KMS-11 (cell line): ENCODE measurements around the gene XPC.

Source experiments
- H2AFZ ChIP-seq: fragments of 200-600 bp; sonication (generic); 2 replicates; pipeline ENCODE4 v1.6.1; 2016; ENCODE audit warnings: antibody characterized with exemption, mixed run types, low read depth
- H3K27ac ChIP-seq: fragments of 200-600 bp; sonication (generic); 2 replicates; pipeline ENCODE4 v1.6.1; 2016; ENCODE audit warnings: mild to moderate bottlenecking, mixed run types
- H3K27me3 ChIP-seq: fragments of 200-600 bp; sonication (generic); 2 replicates; pipeline ENCODE4 v1.6.1; 2017; ENCODE audit warnings: mild to moderate bottlenecking, low read depth, mixed run types, moderate library complexity; ENCODE audit not compliant: insufficient read depth
- H3K36me3 ChIP-seq: fragments of 200-600 bp; sonication (generic); 2 replicates; pipeline ENCODE4 v1.6.1; 2017; ENCODE audit warnings: mild to moderate bottlenecking, mixed run types; ENCODE audit not compliant: insufficient read depth
- H3K4me1 ChIP-seq: fragments of 200-600 bp; sonication (generic); 2 replicates; pipeline ENCODE4 v1.6.1; 2016; ENCODE audit warnings: mild to moderate bottlenecking, low read depth, mixed run types; ENCODE audit not compliant: poor library complexity, severe bottlenecking
- H3K4me2 ChIP-seq: fragments of 200-600 bp; sonication (generic); 2 replicates; pipeline ENCODE4 v1.7.0; 2016; ENCODE audit warnings: mild to moderate bottlenecking, mixed run types
- H3K4me3 ChIP-seq: fragments of 200-600 bp; sonication (generic); IDR thresholded peaks from 2 replicates; pipeline ENCODE4 v1.6.1; 2017; ENCODE audit warnings: low read depth, low read length, mixed read lengths; ENCODE audit not compliant: insufficient read depth
- H3K79me2 ChIP-seq: fragments of 200-600 bp; sonication (generic); 2 replicates; pipeline ENCODE4 v1.6.1; 2016; ENCODE audit warnings: low read depth, mixed run types; ENCODE audit not compliant: insufficient read depth
- H3K9ac ChIP-seq: fragments of 200-600 bp; sonication (generic); 2 replicates; pipeline ENCODE4 v1.6.1; 2016; ENCODE audit warnings: mild to moderate bottlenecking, mixed run types
- H4K20me1 ChIP-seq: fragments of 200-600 bp; sonication (generic); 2 replicates; pipeline ENCODE4 v1.6.1; 2016; ENCODE audit warnings: mild to moderate bottlenecking, mixed run types; ENCODE audit not compliant: insufficient read depth
- CTCF ChIP-seq: fragments of 200-600 bp; sonication (generic); conservative IDR thresholded peaks from 2 replicates; pipeline ENCODE4 v1.6.1; 2017; ENCODE audit warnings: low read depth, mild to moderate bottlenecking, antibody characterized with exemption, low read length, moderate library complexity, mixed read lengths

Gene XPC

DNA sequence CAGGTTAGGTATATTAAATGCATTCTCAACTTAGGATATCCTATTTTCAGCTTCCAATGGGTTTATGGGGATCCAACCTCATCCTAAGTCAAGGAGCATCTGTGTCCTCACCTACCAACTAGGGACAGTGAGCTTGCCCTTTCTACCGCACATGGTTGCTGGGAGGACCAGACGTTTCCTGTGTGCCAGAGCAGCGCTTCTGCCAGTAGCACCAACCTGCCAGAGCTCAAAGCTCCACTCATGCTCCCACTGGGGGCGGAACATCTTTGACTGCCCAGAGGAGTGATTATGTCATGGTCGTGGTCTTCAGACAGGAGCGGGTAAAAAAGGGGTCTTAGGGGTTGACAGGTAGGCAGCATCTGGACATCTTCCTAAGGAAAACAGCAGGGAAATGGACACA, 24.7 kb downstream of the XPC start:
- H3K27ac ChIP-seq: no peak overlapping the region
- H3K4me2 ChIP-seq: no peak overlapping the region
- H3K4me1 ChIP-seq: no peaks in the 10 kb centered on the region
- no peak for TF ChIP-seq CTCF
- H2AFZ ChIP-seq: no peak overlapping the region
- H3K27me3 ChIP-seq: no peaks in the 10 kb centered on the region
- no peaks in the 10 kb centered on the region for H3K36me3 ChIP-seq
- H3K4me3 ChIP-seq: no peak overlapping the region
- H3K9ac ChIP-seq: no peak overlapping the region
- no peaks in the 10 kb centered on the region for H3K79me2 ChIP-seq
- no peaks in the 10 kb centered on the region for H4K20me1 ChIP-seq

DNA sequence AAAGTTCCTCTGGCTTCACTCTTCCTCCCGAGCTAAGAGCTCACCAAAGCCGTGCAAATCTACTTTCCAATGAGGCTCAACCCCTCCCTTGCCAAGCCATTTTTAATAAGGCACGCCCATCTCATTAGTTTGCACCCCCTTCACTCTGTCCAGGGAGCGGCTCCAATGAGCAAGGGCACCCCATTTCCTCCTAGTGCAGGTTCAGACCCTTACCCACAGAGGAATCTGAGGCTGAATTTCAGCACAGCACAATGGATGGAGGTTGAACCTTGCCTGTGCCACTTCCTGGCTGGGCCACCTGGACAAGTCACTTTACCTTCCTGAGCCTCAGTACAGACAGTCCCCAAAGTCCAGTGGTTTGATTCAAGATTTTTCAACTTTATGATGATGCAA, 25.4 kb downstream of the XPC start:
- Histone ChIP-seq H3K36me3 (no peaks in the 10 kb centered on the region), H4K20me1 (no peaks in the 10 kb centered on the region), H3K79me2 (no peaks in the 10 kb centered on the region), H3K9ac (no peak overlapping the region), H2AFZ (no peak overlapping the region), H3K27me3 (no peaks in the 10 kb centered on the region), H3K4me3 (no peak overlapping the region), H3K4me2 (no peak overlapping the region), H3K4me1 (no peaks in the 10 kb centered on the region), H3K27ac (no peak overlapping the region)
- no peak for TF ChIP-seq CTCF

- H2AFZ ChIP-seq: no peak overlapping the region
- no peaks in the 10 kb centered on the region for H3K4me1 ChIP-seq
- H3K36me3 ChIP-seq: no peaks in the 10 kb centered on the region
- no peak overlapping the region for H3K4me2 ChIP-seq
- no peaks in the 10 kb centered on the region for H3K79me2 ChIP-seq
- no peak for TF ChIP-seq CTCF
- H3K9ac ChIP-seq: no peak overlapping the region
- no peak overlapping the region for H3K27ac ChIP-seq
- no peaks in the 10 kb centered on the region for H3K27me3 ChIP-seq
- no peak overlapping the region for H3K4me3 ChIP-seq
- H4K20me1 ChIP-seq: no peaks in the 10 kb centered on the region
These were observed 26.0 kb downstream of the XPC start for GRCh38 chr3:14152233-14152962.

- Histone ChIP-seq H3K36me3 (no peaks in the 10 kb centered on the region), H3K9ac (no peak overlapping the region), H3K4me3 (no peak overlapping the region), H3K79me2 (no peaks in the 10 kb centered on the region), H2AFZ (no peak overlapping the region), H3K4me1 (no peaks in the 10 kb centered on the region), H4K20me1 (no peaks in the 10 kb centered on the region), H3K4me2 (no peak overlapping the region), H3K27me3 (no peaks in the 10 kb centered on the region), H3K27ac (no peak overlapping the region)
- TF ChIP-seq CTCF: no peak
These were observed 26.8 kb downstream of the XPC start for GRCh38 chr3:14151471-14152083.
